ENCODE measurements around the gene CHMP6. TPM values are rescaled to one million over a fixed set of nuclear protein-coding genes. Genes with fewer than 3 reads are reported as not detected.

Gene CHMP6
- total and polyA plus RNA-seq, 11 donors, result 17.9 to 35.5 (median 19.6) TPM

- Histone ChIP-seq H3K27ac (no peak overlapping the region), H3K4me1 (no peaks in the 10 kb centered on the region), H3K27me3 (peaks cover 0 to 3% (median 0%) of the 10 kb centered on the region in 9 donors), H3K4me3 (no peak overlapping the region), H3K36me3 (no peaks in the 10 kb centered on the region), H3K9me3 (peaks cover 0 to 14% (median 6%) of the 10 kb centered on the region in 12 donors)
- 62 to 81% (median 72%) methylated on average over 2 of the region's 2 CpGs for WGBS, 4 donors
- DNase-seq (no peak), ATAC-seq (no peak)
- intact Hi-C loops (cut with DNase I), result loop anchor here in 1 of 10 donors (10.0 kb wide), 1 partner anchor 224 kb away; the partner anchor contains the start of genes NDUFAF8 and TEPSIN
- no peak for TF ChIP-seq POLR2A (IDR thresholded peaks at IDR 0.05)
- TF ChIP-seq CTCF (IDR thresholded peaks at IDR 0.05), result no peak
Observed at GRCh38 chr17:81010935-81011334, 19.3 kb downstream of the CHMP6 start.

DNA sequence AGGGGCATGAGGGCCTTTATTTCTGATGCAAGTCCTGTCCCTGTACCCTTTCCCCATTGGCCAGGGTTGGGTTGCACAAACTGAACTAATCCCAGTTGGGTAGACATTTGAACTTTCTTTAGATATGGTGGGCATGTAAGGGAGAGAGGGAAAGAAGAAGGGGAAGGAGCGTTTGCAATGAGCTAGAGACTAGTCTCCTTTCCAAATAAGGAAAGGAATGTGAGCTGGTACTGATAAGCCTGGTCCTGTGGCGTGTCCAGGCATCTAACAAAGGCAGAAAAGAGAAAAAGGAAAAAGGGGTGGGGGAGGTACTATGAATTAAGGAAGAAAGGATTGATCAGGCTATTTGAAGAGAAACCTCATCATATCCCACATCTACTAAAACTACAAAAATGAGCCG, 20.3 kb downstream of the CHMP6 start:
- WGBS, 4 donors, result 53 to 60% (median 57%) methylated on average over 3 of the region's 3 CpGs
- Histone ChIP-seq H3K9me3 (peaks cover 0 to 22% (median 8%) of the 10 kb centered on the region in 12 donors), H3K4me1 (no peaks in the 10 kb centered on the region), H3K4me3 (no peak overlapping the region), H3K36me3 (no peaks in the 10 kb centered on the region), H3K27me3 (no peaks in the 10 kb centered on the region), H3K27ac (no peak overlapping the region)
- intact Hi-C loops (cut with DNase I), result loop anchor here in 1 of 10 donors (10.0 kb wide), 1 partner anchor 223 kb away; the partner anchor contains the start of genes NDUFAF8 and TEPSIN
- TF ChIP-seq CTCF (IDR thresholded peaks at IDR 0.05) (no peak), POLR2A (IDR thresholded peaks at IDR 0.05) (no peak)
- no peak for ATAC-seq
- DNase-seq, result no peak

DNA sequence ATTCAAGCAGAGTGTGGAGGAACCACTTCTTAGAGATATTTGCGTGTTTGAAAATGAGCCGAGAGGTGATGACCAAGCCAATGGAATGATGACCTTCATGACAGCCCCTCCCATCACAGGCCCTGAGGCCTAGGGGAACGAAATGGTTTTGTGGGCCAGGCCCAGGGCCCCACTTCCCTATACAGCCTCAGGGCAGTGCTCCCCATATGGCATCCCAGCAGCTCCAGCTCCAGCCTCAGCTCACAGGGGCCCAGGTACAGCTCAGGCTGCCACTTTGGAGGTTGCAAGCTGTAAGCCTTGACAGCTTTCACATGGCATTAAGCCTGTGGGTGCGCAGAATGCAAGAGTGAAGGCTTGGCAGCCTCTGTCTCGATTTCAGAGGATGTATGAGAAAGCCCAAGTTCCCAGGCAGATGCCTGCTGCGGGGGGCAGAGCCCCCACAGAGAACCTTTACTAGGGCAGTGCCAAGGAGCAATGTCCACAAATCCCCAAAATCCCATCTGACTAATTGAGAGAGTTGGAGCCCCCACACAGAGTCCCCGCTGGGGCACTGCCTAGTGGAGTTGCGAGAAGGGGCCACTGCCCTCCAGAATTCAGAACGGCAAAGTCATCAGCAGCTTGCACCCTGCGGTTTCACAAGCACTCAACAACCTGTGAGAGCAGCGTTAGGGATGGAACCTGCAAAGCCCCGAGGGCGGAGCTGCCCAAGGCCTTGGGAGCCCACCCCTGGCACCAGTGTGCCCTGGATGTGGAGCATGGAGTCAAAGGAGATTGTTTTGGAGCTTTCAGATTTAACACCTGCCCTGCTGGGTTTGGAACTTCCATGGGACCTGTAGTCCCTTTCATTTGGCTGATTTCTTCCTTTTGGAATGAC, 21.2 kb downstream of the CHMP6 start:
- DNase-seq, result peak in 1 of 5 donors; percentile 8
- H3K4me1 ChIP-seq, result peaks cover 0 to 6% (median 2%) of the 10 kb centered on the region in 12 donors
- no peak overlapping the region for H3K27ac ChIP-seq
- H3K27me3 ChIP-seq, result no peaks in the 10 kb centered on the region
- H3K4me3 ChIP-seq, result no peak overlapping the region
- intact Hi-C loops (cut with DNase I), result loop anchor here in 1 of 10 donors (10.0 kb wide), 1 partner anchor 222 kb away; the partner anchor contains the start of genes NDUFAF8 and TEPSIN
- H3K9me3 ChIP-seq, result peaks cover 0 to 23% (median 8%) of the 10 kb centered on the region in 12 donors
- TF ChIP-seq CTCF (IDR thresholded peaks at IDR 0.05) (no peak), POLR2A (IDR thresholded peaks at IDR 0.05) (no peak)
- ATAC-seq, result no peak
- H3K36me3 ChIP-seq, result no peaks in the 10 kb centered on the region
- WGBS, 4 donors, result 87 to 92% (median 92%) methylated on average over 11 to 13 of the region's 13 CpGs

GRCh38 chr17:81013642-81014041, 22.0 kb downstream of the CHMP6 start:
- WGBS, 4 donors, result 68 to 82% (median 70%) methylated on average over 6 of the region's 6 CpGs
- H3K4me1 ChIP-seq, result peaks cover 0 to 14% (median 8%) of the 10 kb centered on the region in 12 donors
- no peak overlapping the region for H3K4me3 ChIP-seq
- H3K36me3 ChIP-seq, result no peaks in the 10 kb centered on the region
- intact Hi-C loops (cut with DNase I), result loop anchor here in 1 of 10 donors (10.0 kb wide), 1 partner anchor 221 kb away; the partner anchor contains the start of genes NDUFAF8 and TEPSIN
- peaks cover 0 to 23% (median 8%) of the 10 kb centered on the region in 12 donors for H3K9me3 ChIP-seq
- no peaks in the 10 kb centered on the region for H3K27me3 ChIP-seq
- H3K27ac ChIP-seq, result no peak overlapping the region
- no peak for TF ChIP-seq POLR2A (IDR thresholded peaks at IDR 0.05)
- TF ChIP-seq CTCF (IDR thresholded peaks at IDR 0.05), result no peak
- no peak for ATAC-seq
- DNase-seq, result peak in 1 of 5 donors; percentile 6
